Right forelimb (tissue), 1 donor: Measurements from ENCODE around the gene REN.

Experiments
- DNase-seq: peaks from one replicate; pipeline ENCODE4 v3.0.0-alpha.2; 2018

The REN gene

GRCh38 chr1:204105131-204105515, 61.0 kb downstream of the REN start:
- DNase-seq: no peak
